Astrocyte (in vitro differentiated cells and primary cell): Measurements from ENCODE around the gene LRMDA.

ENCODE experiments used
- EZH2 ChIP-seq: IDR thresholded peaks from 2 replicates; pipeline ENCODE4 v1.6.1; 2012; ENCODE audit warnings: mild to moderate bottlenecking, low read length, inconsistent platforms; ENCODE audit not compliant: insufficient read depth
- TF ChIP-seq, protein P1 (sequence below): IDR thresholded peaks from 2 replicates; pipeline ENCODE4 v1.5.1; 2011; ENCODE audit warnings: low read depth, mild to moderate bottlenecking, inconsistent platforms, low read length, moderate library complexity; ENCODE audit not compliant: insufficient read depth

GRCh38 chr10:76479103-76479790 lies 1047.8 kb downstream of the LRMDA start:
- TF ChIP-seq EZH2, result no peak
- TF ChIP-seq, protein P1, sequence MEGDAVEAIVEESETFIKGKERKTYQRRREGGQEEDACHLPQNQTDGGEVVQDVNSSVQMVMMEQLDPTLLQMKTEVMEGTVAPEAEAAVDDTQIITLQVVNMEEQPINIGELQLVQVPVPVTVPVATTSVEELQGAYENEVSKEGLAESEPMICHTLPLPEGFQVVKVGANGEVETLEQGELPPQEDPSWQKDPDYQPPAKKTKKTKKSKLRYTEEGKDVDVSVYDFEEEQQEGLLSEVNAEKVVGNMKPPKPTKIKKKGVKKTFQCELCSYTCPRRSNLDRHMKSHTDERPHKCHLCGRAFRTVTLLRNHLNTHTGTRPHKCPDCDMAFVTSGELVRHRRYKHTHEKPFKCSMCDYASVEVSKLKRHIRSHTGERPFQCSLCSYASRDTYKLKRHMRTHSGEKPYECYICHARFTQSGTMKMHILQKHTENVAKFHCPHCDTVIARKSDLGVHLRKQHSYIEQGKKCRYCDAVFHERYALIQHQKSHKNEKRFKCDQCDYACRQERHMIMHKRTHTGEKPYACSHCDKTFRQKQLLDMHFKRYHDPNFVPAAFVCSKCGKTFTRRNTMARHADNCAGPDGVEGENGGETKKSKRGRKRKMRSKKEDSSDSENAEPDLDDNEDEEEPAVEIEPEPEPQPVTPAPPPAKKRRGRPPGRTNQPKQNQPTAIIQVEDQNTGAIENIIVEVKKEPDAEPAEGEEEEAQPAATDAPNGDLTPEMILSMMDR, result no peak
